ENCODE measurements around the gene COPZ1. TPM values are rescaled to one million over a fixed set of nuclear protein-coding genes. Genes with fewer than 3 reads are reported as not detected.

The COPZ1 gene
- total RNA-seq, 3 donors from 2014 or later, result 84.0 to 115 (median 104) TPM

DNA sequence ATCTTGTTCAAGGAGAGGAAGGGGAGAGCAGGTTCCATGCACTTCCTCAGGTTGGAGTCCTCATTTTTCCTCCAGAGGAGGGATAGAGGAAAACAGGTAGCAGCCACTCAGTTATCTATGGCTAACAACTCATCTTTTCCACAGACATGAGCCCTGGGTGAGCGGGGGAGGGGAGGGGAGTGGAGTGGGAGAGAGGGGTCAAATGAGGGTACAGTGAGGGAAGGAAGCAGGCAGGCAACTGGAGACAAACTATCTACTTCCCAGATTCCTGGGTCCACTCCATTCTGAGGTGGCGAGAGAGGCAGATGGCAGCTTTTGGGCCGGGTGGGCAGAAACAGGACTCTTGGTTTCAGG lies 62.2 kb downstream of the COPZ1 start:
- TF ChIP-seq, protein P1, sequence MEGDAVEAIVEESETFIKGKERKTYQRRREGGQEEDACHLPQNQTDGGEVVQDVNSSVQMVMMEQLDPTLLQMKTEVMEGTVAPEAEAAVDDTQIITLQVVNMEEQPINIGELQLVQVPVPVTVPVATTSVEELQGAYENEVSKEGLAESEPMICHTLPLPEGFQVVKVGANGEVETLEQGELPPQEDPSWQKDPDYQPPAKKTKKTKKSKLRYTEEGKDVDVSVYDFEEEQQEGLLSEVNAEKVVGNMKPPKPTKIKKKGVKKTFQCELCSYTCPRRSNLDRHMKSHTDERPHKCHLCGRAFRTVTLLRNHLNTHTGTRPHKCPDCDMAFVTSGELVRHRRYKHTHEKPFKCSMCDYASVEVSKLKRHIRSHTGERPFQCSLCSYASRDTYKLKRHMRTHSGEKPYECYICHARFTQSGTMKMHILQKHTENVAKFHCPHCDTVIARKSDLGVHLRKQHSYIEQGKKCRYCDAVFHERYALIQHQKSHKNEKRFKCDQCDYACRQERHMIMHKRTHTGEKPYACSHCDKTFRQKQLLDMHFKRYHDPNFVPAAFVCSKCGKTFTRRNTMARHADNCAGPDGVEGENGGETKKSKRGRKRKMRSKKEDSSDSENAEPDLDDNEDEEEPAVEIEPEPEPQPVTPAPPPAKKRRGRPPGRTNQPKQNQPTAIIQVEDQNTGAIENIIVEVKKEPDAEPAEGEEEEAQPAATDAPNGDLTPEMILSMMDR (IDR thresholded peaks at IDR 0.05), result no peak
- DNase-seq, result no peak
- Histone ChIP-seq H3K4me3 (no peak overlapping the region), H3K36me3 (ENCODE audit: low read depth) (no peaks in the 10 kb centered on the region), H3K9me3 (no peaks in the 10 kb centered on the region), H3K4me1 (ENCODE audit: low read depth) (peaks cover 6% of the 10 kb centered on the region)
- no peak for ATAC-seq
- intact Hi-C loops (cut with DNase I, micrococcal nuclease), result no loop called here

DNA sequence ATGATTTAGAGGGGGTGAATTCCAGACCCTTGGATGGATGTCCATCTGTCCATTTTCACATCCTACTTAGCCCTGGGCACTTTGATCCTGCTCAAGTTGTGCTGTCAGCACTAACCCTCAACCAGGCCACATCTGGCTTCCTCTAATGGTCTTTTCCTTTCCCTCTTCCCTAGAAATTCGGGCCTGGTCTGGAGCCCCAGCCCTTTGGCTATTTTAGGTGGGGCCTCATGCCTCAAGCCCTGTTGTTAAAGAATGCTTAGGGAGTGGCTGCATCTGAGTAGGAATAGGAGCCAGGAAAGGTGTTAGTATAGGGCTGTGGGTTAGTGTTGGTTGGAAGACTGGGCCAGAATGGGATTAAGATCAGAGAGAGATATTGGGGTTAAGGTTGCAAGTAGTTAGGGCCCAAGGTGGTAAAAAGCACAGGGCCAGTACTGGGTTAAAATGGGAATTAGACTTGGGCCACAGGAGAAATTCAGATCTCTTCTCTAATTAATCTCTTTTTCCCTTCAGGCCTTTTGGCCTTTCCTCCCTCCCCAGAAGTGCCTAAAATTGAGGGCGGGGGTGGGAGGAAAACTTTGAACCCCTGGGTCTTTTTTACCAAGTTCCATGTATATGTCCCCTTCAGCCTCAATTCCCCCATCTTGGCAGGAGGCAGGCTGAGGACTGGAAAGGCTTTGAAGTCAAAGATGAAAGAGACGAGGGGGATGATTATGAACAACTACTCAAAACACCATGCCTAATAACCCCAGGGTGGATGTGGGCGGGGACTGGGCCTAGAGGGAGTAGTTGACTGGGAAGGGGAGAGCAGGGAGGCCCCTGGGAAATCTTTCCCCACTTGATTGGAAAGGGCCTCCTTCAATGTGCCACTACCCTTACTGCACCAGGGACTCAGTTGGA lies 63.6 kb downstream of the COPZ1 start:
- no peak for ATAC-seq
- no peak for DNase-seq
- Histone ChIP-seq H3K9me3 (no peaks in the 10 kb centered on the region), H3K4me1 (ENCODE audit: low read depth) (peaks cover 6% of the 10 kb centered on the region), H3K36me3 (ENCODE audit: low read depth) (no peaks in the 10 kb centered on the region), H3K4me3 (no peak overlapping the region)
- intact Hi-C loops (cut with DNase I, micrococcal nuclease), result no loop called here
- TF ChIP-seq, protein P1 (IDR thresholded peaks at IDR 0.05), result no peak

DNA sequence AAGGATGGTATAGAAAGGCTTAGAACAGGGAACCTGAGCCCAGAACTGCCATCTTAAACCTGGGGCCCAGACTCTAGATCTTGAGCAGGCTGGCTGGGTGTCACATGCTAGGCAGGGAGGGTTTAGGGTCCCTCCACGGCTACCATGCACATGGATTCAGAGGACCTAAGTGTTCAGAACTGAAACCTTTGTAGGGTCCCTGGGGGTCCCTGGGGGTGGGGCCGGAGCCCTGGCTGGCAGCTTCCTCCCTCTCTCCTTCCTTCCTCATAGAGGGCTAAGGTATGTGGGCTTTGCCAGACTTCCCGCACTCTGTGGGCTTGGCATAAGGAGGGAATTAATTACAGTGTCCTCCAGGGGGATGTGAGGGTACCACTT lies 64.2 kb downstream of the COPZ1 start:
- peaks cover 6% of the 10 kb centered on the region for H3K4me1 ChIP-seq (ENCODE audit: low read depth)
- ATAC-seq (no peak), DNase-seq (no peak)
- intact Hi-C loops (cut with DNase I, micrococcal nuclease), result no loop called here
- TF ChIP-seq, protein P1 (IDR thresholded peaks at IDR 0.05), result no peak
- no peaks in the 10 kb centered on the region for H3K9me3 ChIP-seq
- H3K4me3 ChIP-seq, result no peak overlapping the region
- no peaks in the 10 kb centered on the region for H3K36me3 ChIP-seq (ENCODE audit: low read depth)

DNA sequence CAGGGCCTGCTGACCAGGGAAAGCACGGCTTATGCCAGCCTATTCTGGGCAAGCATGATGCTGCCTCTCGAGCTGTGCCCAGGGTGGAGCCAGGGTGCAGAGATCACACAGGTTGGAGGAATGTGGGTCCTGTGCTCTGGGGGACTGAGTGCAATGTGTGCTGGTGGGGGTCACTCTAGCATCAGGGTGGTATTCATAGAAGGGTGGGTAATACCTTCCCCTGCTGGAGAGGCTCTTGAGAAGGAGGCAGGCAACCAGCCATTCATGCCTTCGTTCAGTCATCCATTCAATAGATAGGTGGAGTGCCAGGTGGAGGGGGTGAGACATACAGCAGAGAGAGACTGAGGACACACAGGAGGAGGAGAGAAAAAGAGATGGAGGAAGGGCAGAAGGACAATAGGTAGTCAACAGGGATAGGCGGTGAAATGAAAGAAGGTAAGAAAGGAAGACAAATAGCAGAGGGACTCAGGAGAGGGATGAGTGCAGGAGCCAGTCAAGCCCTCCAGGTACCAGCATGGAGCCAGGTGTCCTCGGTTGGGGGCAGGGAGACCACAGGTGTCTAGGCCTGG lies 64.8 kb downstream of the COPZ1 start:
- no peak overlapping the region for H3K4me3 ChIP-seq
- H3K4me1 ChIP-seq (ENCODE audit: low read depth), result peaks cover 6% of the 10 kb centered on the region
- no peak for ATAC-seq
- TF ChIP-seq, protein P1 (IDR thresholded peaks at IDR 0.05), result no peak
- no peaks in the 10 kb centered on the region for H3K36me3 ChIP-seq (ENCODE audit: low read depth)
- DNase-seq, result no peak
- no peaks in the 10 kb centered on the region for H3K9me3 ChIP-seq
- intact Hi-C loops (cut with DNase I, micrococcal nuclease), result no loop called here

DNA sequence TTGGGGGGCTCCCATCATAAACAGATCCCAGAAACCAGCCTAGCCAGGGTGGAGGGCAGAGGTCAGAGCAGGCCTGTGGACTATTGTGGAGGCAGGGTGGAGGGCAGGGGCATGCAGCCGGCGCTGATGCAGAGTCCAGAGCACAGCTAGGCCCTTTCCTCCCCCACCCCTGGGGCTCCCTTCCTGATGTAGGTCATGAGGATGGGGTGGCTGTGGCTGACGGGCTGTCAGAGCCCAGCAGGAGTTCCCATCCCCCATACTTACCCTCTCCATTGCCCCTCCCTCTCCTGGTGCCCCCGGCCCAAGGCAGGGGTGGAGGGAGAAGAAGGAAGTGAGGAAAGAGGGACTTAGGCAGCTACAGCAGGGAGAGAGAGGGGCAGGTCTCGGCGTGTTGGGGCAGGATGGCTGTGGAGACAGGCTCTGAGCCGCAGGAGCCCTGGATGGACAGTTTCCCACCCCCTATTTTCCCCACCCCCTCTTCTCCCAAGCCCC lies 65.3 kb downstream of the COPZ1 start:
- TF ChIP-seq, protein P1 (IDR thresholded peaks at IDR 0.05), result no peak
- DNase-seq, result no peak
- no peak for ATAC-seq
- intact Hi-C loops (cut with DNase I, micrococcal nuclease), result no loop called here
- Histone ChIP-seq H3K4me3 (no peak overlapping the region), H3K4me1 (ENCODE audit: low read depth) (peaks cover 6% of the 10 kb centered on the region), H3K9me3 (no peaks in the 10 kb centered on the region), H3K36me3 (ENCODE audit: low read depth) (no peaks in the 10 kb centered on the region)

Data from mucosa of descending colon (tissue), 3 donors.